ENCODE results near the gene LRMDA. TPM values are rescaled to one million over a fixed set of nuclear protein-coding genes. Genes with fewer than 3 reads are reported as not detected.

Gene LRMDA
- total RNA-seq, 1 experiment from 2014 or later, result 4.8 TPM

GRCh38 chr10:75403144-75403938, 28.1 kb upstream of the LRMDA start:
- no peaks in the 10 kb centered on the region for H3K9me2 ChIP-seq (ENCODE audit: insufficient read depth)
- ATAC-seq (no peak), DNase-seq (ENCODE audit: low read depth, low spot score) (no peak)
- H3K27ac ChIP-seq (ENCODE audit: low read depth, low read length), result peak overlapping the region; percentile 97
- H4K20me1 ChIP-seq (ENCODE audit: insufficient read depth), result no peaks in the 10 kb centered on the region
- ChIA-PET CTCF (no interaction called here), RAD21 (ENCODE audit: low non-redundant PET in 1 of 2, low total read pairs in 2 of 2, uncharacterized antibody in 2 of 2, unreplicated experiment in 2 of 2) (no interaction called here), POLR2A (no interaction called here)
- no peak for TF ChIP-seq SRF (IDR thresholded peaks at IDR 0.05; ENCODE audit: low read depth)
- no peak for TF ChIP-seq CTCF (IDR thresholded peaks at IDR 0.05 in 2 of 3, conservative IDR thresholded peaks at IDR 0.05 in 1 of 3; ENCODE audit: borderline replicate concordance in 1 of 3, insufficient read depth in 1 of 3, low read depth in 2 of 3, low read length in 2 of 3)
- TF ChIP-seq POLR2A (IDR thresholded peaks at IDR 0.05; ENCODE audit: borderline replicate concordance, extremely low read depth, insufficient read depth, insufficient read length), result peak; percentile 42
- TF ChIP-seq REST (IDR thresholded peaks at IDR 0.05; ENCODE audit: low read depth), result no peak
- peak; percentile 43 for TF ChIP-seq TCF7L2 (IDR thresholded peaks at IDR 0.05; ENCODE audit: borderline replicate concordance, extremely low read depth, insufficient read depth, insufficient read length)
- no peak; the same call in 1 of the 2 replicates for TF ChIP-seq POLR2AphosphoS5 (IDR thresholded peaks at IDR 0.05; ENCODE audit: low read depth, low read length)
- no peak for TF ChIP-seq JUND (IDR thresholded peaks at IDR 0.05)
- peak overlapping the region; percentile 93 to 96 for H3K4me3 ChIP-seq (replicated peaks in 1 of 2; ENCODE audit: low read depth in 1 of 2, low read length in 2 of 2)
- peak overlapping the region; percentile 100 for H3K4me2 ChIP-seq (ENCODE audit: low read length)
- BruUV-seq (replicated peaks), result no TSS peak
- peak overlapping the region; percentile 88 for H2AFZ ChIP-seq (ENCODE audit: low read depth, low read length, poor library complexity, severe bottlenecking)
- H3K9ac ChIP-seq (ENCODE audit: low read length), result peak overlapping the region; percentile 92
- H3K27me3 ChIP-seq (ENCODE audit: insufficient read depth, low read length), result no peaks in the 10 kb centered on the region
- intact Hi-C loops (cut with micrococcal nuclease), result loop anchor here (5.0 kb wide), 1 partner anchor 699 kb away; no protein-coding TSS in a partner anchor
- peaks cover 38% of the 10 kb centered on the region for H3K79me2 ChIP-seq (ENCODE audit: insufficient read depth, low read length)
- peaks cover 22 to 54% of the 10 kb centered on the region in 2 experiments; a peak in 3 of 4 replicates for H3K4me1 ChIP-seq (ENCODE audit: control insufficient read depth in 1 of 2, insufficient read depth in 2 of 2, low read length in 2 of 2)
- no peaks in the 10 kb centered on the region for H3K9me3 ChIP-seq (ENCODE audit: control insufficient read depth in 1 of 2, insufficient read depth in 1 of 2, low read depth in 1 of 2, low read length in 2 of 2)
- peaks cover 0 to 12% of the 10 kb centered on the region in 2 experiments; a peak in 2 of 4 replicates for H3K36me3 ChIP-seq (ENCODE audit: control insufficient read depth in 1 of 2, insufficient read depth in 2 of 2, low read length in 2 of 2)

Data from HCT116 (cell line).